ENCODE data around the gene AP3M1.

GRCh38 chr10:74079936-74080590 lies 70.6 kb downstream of the AP3M1 start:
- TF ChIP-seq EZH2phosphoT487 (IDR thresholded peaks at IDR 0.05; ENCODE audit: insufficient read depth, low read depth) (no peak), EZH2 (IDR thresholded peaks at IDR 0.05; ENCODE audit: insufficient read depth, poor library complexity, severe bottlenecking) (no peak)

Measured in GM23248 (cell line).